NCI-H1105 treated with DMSO at 0.1 percent for 48 hours (cell line): ENCODE measurements around the gene PPIB.
"Not testable (repeated sequence)": the region's sequence is repeated elsewhere in the genome, so short reads cannot be mapped to it uniquely, and the experiment has no call there.

Experiments
- DNase-seq: peaks from one replicate; lab custom pipeline; 2025; lab: John Stamatoyannopoulos, UW

The PPIB gene

GRCh38 chr15:64141798-64142512, 20.9 kb downstream of the PPIB start:
- DNase-seq: no peak

GRCh38 chr15:64138331-64138941, 24.4 kb downstream of the PPIB start:
- no peak for DNase-seq

GRCh38 chr15:64137226-64137833, 25.5 kb downstream of the PPIB start:
- DNase-seq: no peak

- DNase-seq: no peak
Measured at GRCh38 chr15:64136347-64136746, 26.5 kb downstream of the PPIB start.

- no peak for DNase-seq
Measured at GRCh38 chr15:64134345-64134829, 28.4 kb downstream of the PPIB start.

- no peak for DNase-seq
Measured at GRCh38 chr15:64133623-64134344, 29.0 kb downstream of the PPIB start.

- DNase-seq: no peak
Measured at GRCh38 chr15:64132217-64132616, 30.6 kb downstream of the PPIB start.

GRCh38 chr15:64131547-64131946, 31.3 kb downstream of the PPIB start:
- no peak for DNase-seq

GRCh38 chr15:64130159-64130558, 32.7 kb downstream of the PPIB start:
- DNase-seq: no peak

GRCh38 chr15:64127521-64128270, 35.1 kb downstream of the PPIB start:
- DNase-seq: no peak

GRCh38 chr15:64125978-64126377, 36.8 kb downstream of the PPIB start:
- no peak for DNase-seq

- DNase-seq: no peak
Measured at GRCh38 chr15:64122936-64123351, 39.9 kb downstream of the PPIB start.

GRCh38 chr15:64122444-64122843, 40.4 kb downstream of the PPIB start:
- no peak for DNase-seq

GRCh38 chr15:64121614-64122013, 41.2 kb downstream of the PPIB start:
- no peak for DNase-seq

- DNase-seq: not testable (repeated sequence)
Measured at GRCh38 chr15:64120322-64120721, 42.5 kb downstream of the PPIB start.

GRCh38 chr15:64117759-64118487, 44.9 kb downstream of the PPIB start:
- DNase-seq: no peak

GRCh38 chr15:64112904-64113303, 49.9 kb downstream of the PPIB start:
- no peak for DNase-seq

GRCh38 chr15:64112073-64112772, 50.6 kb downstream of the PPIB start:
- no peak for DNase-seq

- DNase-seq: no peak
Measured at GRCh38 chr15:64111679-64112050, 51.2 kb downstream of the PPIB start.

- DNase-seq: no peak
Measured at GRCh38 chr15:64110950-64111678, 51.7 kb downstream of the PPIB start.
